Amniotic epithelial cell (primary cell): ENCODE measurements around the gene CBLL2.
"Not testable (repeated sequence)": the region's sequence is repeated elsewhere in the genome, so short reads cannot be mapped to it uniquely, and the experiment has no call there.

ENCODE experiments used
- DNase-seq: peaks from one replicate; pipeline ENCODE4 v3.0.0-alpha.2; 2010; ENCODE audit warnings: low read depth

CBLL2 gene, protein sequence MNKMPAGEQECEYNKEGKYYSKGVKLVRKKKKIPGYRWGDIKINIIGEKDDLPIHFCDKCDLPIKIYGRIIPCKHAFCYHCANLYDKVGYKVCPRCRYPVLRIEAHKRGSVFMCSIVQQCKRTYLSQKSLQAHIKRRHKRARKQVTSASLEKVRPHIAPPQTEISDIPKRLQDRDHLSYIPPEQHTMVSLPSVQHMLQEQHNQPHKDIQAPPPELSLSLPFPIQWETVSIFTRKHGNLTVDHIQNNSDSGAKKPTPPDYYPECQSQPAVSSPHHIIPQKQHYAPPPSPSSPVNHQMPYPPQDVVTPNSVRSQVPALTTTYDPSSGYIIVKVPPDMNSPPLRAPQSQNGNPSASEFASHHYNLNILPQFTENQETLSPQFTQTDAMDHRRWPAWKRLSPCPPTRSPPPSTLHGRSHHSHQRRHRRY

DNA sequence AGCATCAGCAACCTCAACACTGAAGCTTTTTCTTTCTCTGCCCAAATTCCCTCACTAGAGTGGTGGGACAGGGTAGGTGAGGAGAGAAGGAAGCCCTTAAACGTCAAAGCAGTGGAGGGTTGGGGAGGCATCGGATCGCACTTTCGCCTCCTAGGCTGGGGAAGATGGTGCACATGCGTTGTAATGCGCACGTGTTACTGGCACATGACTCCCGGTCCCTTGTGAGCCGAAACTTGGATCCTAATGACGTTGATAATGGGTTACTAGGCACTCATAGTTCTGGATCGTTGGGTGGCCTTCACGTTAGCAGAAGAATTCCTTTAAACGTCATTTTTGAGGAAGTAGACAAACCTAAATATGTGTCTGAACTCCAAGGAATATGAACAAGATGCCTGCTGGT lies at the start of gene CBLL2:
TSS of gene CBLL2 (plus strand) at position 301 of the 400 bp plus-strand sequence. CDS start at position 380, 79 bp downstream.
- DNase-seq, result no peak

- DNase-seq, result no peak
Observed at GRCh38 chrX:22234380-22234779, 38.3 kb upstream of the CBLL2 start.

DNA sequence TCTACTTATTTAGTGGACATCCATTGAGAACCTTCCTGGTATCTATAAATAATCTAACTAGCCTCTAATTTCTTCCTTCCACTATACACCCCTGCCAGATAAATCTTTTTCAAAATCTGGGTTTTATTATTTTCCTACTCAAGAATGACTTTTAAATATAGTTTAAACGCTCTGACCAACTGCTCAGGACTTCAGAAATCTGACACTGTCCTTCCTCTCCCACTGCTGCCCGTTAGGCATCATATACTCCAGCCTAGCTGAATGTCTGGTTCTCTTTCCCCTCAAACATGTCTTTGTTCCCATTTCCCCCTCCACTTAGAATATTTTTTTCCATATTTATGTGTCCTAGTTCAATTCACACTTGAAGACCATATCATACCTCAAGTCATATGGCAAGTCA lies 35.2 kb upstream of the CBLL2 start:
- no peak for DNase-seq

- DNase-seq, result no peak
Observed at GRCh38 chrX:22246620-22247019, 26.1 kb upstream of the CBLL2 start.

- peak; percentile 3 for DNase-seq
Observed at GRCh38 chrX:22247169-22247568, 25.5 kb upstream of the CBLL2 start.

- DNase-seq, result no peak
Observed at GRCh38 chrX:22248401-22248800, 24.3 kb upstream of the CBLL2 start.

DNA sequence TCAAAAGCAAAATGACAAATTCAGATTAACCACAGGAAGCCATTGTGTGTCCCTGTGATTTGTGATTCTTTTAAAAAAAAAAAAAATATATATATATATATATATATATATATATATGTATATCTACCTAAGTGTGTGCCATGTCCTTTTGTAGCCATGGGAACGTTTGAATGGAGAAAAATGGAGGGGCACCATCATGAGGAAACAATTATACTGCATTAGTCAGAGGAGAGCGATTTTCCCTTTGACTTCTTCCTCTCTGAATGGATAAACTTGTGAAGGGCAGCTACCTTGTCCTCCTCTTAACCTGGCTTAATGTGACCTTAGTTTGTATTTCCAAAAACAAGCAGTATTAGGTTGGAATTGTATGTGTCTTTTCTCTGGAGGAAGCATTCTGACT lies 23.3 kb upstream of the CBLL2 start:
- no peak for DNase-seq

DNA sequence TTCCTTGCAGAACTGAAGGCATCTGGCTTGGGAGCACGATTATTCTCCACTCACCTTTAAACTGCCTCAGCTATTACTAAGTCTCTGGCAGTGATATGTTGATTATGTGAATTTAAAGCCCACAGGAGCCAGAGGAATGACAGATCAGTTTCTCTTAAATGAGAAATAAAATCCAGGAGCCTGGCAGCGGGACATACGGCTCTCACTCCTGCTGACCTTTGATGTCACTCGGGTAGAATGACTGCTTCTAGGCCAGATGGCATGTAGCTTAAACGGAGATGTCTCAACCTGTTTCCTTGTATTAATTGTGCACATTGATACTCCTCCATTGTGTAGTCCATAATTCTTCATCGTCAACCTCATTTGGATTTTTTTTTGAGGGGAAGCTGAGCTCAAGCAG lies 4.0 kb upstream of the CBLL2 start:
- DNase-seq, result no peak

GRCh38 chrX:22273714-22274317 lies 1.1 kb downstream of the CBLL2 start:
- DNase-seq, result no peak

- peak; percentile 9 for DNase-seq
Observed at GRCh38 chrX:22276781-22277180, 4.1 kb downstream of the CBLL2 start.

DNA sequence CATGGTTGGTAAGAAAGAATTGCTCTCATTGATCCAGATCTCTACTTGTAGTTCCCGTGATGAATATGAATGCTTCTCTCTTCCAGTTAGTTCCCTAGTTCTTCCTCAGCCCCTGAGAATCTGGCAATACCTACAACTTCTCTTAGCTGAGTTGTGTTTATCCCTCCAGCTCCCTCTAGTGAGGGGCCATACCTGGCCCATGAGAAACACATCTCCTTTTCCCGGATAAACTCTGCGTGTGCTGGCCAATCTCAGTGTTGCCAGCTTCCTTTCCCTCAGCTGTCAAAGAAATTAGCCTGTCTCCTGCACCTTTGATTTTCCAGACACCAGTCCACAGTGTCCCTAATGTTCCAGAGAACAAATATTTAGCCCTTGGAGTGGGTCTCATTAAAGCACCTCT lies 5.7 kb downstream of the CBLL2 start:
- peak; percentile 4 for DNase-seq

DNA sequence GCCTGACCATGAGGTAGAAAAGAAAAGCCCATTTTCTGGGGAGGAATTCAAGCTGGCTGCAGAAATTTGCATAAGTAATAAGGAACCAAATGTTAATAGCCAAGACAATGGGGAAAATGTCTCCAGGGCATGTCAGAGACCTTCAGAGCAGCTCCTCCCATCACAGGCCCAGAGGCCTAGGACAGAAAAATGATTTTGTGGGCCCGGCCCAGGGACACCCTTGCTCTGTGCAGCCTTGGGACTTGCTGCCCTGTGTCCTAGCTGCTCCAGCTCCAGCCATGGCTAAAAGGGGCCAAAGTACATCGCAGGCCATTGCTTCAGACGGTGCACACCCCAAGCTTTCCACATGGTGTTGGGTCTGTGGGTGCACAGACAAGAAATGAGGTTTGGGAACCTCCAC lies 16.5 kb downstream of the CBLL2 start:
- DNase-seq, result not testable (repeated sequence)

GRCh38 chrX:22296871-22297270 lies 24.2 kb downstream of the CBLL2 start:
- DNase-seq, result no peak

- DNase-seq, result peak; percentile 31
Observed at GRCh38 chrX:22300130-22300529, 27.4 kb downstream of the CBLL2 start.

DNA sequence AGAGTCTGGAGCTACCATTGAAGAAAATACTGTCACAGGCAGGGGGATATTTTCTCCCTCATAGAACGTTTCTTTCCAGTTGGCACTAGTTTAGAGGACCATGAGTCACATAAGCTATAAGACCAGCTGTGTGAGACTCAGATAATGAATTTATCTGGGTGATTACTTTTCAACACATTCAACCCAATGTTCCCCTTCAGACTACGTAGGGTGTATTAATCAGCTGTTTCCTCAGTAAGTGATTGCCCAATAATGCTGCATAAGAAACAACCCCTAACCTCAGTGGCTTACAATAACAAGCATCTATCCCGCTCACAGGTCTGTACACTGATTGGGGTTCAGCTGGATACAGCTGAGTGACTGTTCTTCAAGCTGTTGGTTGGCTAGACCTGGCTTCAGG lies 38.1 kb downstream of the CBLL2 start:
- peak; percentile 48 for DNase-seq

DNA sequence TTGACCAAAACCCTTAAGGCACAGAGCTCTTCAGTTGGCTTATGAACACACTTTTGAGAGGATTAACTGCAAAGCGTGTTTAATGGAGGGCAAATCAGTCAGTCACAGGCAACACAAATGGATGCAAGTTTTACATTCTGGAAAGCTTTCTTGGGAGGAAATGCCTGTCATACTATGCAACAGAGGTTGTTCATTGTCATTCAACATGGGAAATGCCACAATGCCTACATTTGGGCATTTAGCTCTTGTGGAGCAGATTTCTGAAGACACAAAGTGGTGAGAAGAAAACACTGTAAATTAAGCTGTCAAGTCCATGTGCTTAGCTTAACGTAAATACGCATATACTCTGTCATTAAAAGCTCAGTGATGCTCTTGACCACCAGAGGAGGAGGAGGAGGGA lies 41.1 kb downstream of the CBLL2 start:
- no peak for DNase-seq

DNA sequence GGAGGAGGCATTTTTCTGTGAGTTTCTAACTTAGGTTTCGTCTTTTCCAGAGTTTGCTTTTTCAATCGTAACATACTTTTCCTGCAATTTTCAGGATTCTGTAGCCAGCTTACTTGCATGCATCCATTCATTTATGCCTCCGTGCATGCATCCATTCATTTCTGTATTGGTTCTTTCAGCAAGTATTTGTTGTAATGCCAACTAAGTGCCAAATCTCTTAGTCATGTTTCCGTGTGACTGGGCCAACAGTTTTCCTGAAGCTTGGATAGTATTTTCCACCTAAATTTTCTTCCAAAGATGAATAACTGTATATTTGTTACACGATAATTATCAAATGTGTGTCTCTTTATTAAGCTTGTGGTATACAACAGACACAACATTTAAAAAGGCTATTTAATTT lies 41.5 kb downstream of the CBLL2 start:
- no peak for DNase-seq

GRCh38 chrX:22314692-22315091 lies 42.0 kb downstream of the CBLL2 start:
- DNase-seq, result peak; percentile 13

- no peak for DNase-seq
Observed at GRCh38 chrX:22315151-22315550, 42.4 kb downstream of the CBLL2 start.

DNA sequence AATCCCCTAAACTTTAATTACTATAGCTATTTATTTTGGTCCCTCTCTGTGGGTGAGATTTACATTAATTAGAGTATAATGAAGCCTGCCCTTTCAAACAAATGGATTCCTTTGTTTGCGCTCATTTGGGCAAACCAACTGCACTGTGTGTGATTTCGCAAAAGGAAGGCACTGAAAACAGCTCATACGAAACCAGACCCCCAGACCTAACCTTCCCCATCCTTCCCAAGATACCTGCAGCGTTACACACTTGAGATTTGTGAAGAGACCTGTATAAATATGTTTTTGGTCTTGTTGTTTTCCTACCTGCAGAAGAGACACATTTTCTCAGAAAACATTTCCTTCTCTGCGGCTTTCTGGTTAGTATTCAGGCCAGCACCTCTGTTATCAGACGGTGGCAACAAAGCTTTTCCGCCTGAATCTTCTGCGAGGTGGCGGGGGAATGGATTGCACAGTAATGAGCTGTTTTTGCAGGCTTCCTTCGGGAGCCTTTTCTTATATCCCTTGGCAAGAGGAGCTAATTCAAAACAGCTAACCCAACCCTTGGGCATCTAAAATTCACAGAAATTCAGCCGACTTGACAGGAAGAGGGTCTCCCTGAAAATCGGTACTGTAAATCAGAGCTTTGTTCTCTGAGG lies 47.6 kb downstream of the CBLL2 start:
- no peak for DNase-seq

DNA sequence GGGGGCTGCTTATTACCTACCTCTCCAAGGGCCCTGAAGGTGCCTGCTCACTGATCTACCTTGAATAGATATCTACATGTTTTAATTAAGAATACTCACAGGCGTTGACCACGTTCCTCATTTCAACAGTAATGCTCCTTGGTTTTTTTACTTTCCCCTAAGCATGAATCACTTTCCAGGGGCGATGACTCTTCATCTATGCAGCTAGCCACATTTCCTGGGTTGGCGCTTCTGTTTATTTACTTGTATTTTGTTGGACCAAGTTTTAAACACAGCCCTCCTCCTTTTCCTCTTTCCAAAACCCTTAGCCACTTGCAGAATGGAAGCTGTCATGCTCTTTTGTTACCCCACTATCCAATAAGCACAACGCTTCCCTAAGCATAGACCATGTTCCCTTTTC lies 50.8 kb downstream of the CBLL2 start:
- peak; percentile 42 for DNase-seq
